ENCODE measurements around the gene BPIFA3. TPM values are rescaled to one million over a fixed set of nuclear protein-coding genes. Genes with fewer than 3 reads are reported as not detected.

BPIFA3 gene
- polyA plus RNA-seq, 5 donors: not detected

GRCh38 chr20:33261465-33261864 is 44.3 kb downstream of the BPIFA3 start:
- no peak for DNase-seq

GRCh38 chr20:33262658-33263065 is 45.5 kb downstream of the BPIFA3 start:
- DNase-seq: peak; percentile 12 to 41

GRCh38 chr20:33263784-33264183 is 46.6 kb downstream of the BPIFA3 start:
- DNase-seq: no peak

GRCh38 chr20:33267701-33268100 is 50.5 kb downstream of the BPIFA3 start:
- no peak for DNase-seq

GRCh38 chr20:33272155-33272873 is 55.2 kb downstream of the BPIFA3 start:
- no peak for DNase-seq

- DNase-seq: no peak
Measured at GRCh38 chr20:33273117-33273851, 56.1 kb downstream of the BPIFA3 start.

GRCh38 chr20:33275215-33275614 is 58.1 kb downstream of the BPIFA3 start:
- DNase-seq: no peak

- no peak for DNase-seq
Measured at GRCh38 chr20:33275871-33276270, 58.7 kb downstream of the BPIFA3 start.

GRCh38 chr20:33276303-33277113 is 59.4 kb downstream of the BPIFA3 start:
- DNase-seq: no peak

Other genes with a start within 250 kb of the BPIFA3 start
- gene SUN5, start 212.9 kb upstream of the BPIFA3 start, polyA plus RNA-seq (ENCODE audit: insufficient read depth in 1 of 5, insufficient read length in 5 of 5, low replicate concordance in 1 of 5): not detected
- not detected for gene BPIFB2, start 209.6 kb upstream of the BPIFA3 start, polyA plus RNA-seq (ENCODE audit: insufficient read depth in 1 of 5, insufficient read length in 5 of 5, low replicate concordance in 1 of 5)
- gene BPIFB6, start 185.7 kb upstream of the BPIFA3 start, polyA plus RNA-seq (ENCODE audit: insufficient read depth in 1 of 5, insufficient read length in 5 of 5, low replicate concordance in 1 of 5): not detected
- gene BPIFB3, start 163.4 kb upstream of the BPIFA3 start, polyA plus RNA-seq (ENCODE audit: insufficient read depth in 1 of 5, insufficient read length in 5 of 5, low replicate concordance in 1 of 5): not detected
- not detected for gene BPIFB4, start 137.7 kb upstream of the BPIFA3 start, polyA plus RNA-seq (ENCODE audit: insufficient read depth in 1 of 5, insufficient read length in 5 of 5, low replicate concordance in 1 of 5)
- gene BPIFA2, start 49.2 kb upstream of the BPIFA3 start, polyA plus RNA-seq (ENCODE audit: insufficient read depth in 1 of 5, insufficient read length in 5 of 5, low replicate concordance in 1 of 5): not detected
- gene BPIFA1, start 18.6 kb downstream of the BPIFA3 start, polyA plus RNA-seq (ENCODE audit: insufficient read depth in 1 of 5, insufficient read length in 5 of 5, low replicate concordance in 1 of 5): not detected
- under 1 TPM in 3 of 5 donors, not detected in 2; 0.07 to 0.09 (median 0.08) TPM for gene BPIFB1, start 65.9 kb downstream of the BPIFA3 start, polyA plus RNA-seq (ENCODE audit: insufficient read depth in 1 of 5, insufficient read length in 5 of 5, low replicate concordance in 1 of 5)
- 10 to 100 TPM; 33.2 to 39.0 (median 34.3) TPM for gene CDK5RAP1, start 184.2 kb downstream of the BPIFA3 start, polyA plus RNA-seq (ENCODE audit: insufficient read depth in 1 of 5, insufficient read length in 5 of 5, low replicate concordance in 1 of 5)
- gene SNTA1, start 226.4 kb downstream of the BPIFA3 start, polyA plus RNA-seq (ENCODE audit: insufficient read depth in 1 of 5, insufficient read length in 5 of 5, low replicate concordance in 1 of 5): 10 to 100 TPM in 4 of 5 donors, 1 to 10 TPM in 1; 9.4 to 15.1 (median 10.9) TPM